K562 (cell line): Measurements from ENCODE around the gene SYNPR. TPM values are rescaled to one million over a fixed set of nuclear protein-coding genes. Genes with fewer than 3 reads are reported as not detected.

Experiments used
- HDAC6 ChIP-seq: IDR thresholded peaks from 2 replicates; pipeline ENCODE4 v1.6.1; 2012; ENCODE audit warnings: low read depth, mild to moderate bottlenecking, control low read depth, inconsistent platforms, low read length, moderate library complexity
- JUND ChIP-seq, 2 experiments: IDR thresholded peaks; 2 replicates in 1 of 2; 3 replicates in 1 of 2; pipeline ENCODE4 v1.6.1; 2011; ENCODE audit warnings: borderline replicate concordance in 2 of 2, low read depth in 2 of 2, low read length in 2 of 2, improper control_type of control experiment in 1 of 2, missing biosample characterization in 1 of 2, missing genetic modification characterization in 1 of 2, missing genetic modification reagents in 1 of 2
- PML ChIP-seq: IDR thresholded peaks from 2 replicates; pipeline ENCODE4 v1.6.1; 2012; ENCODE audit warnings: low read length, inconsistent platforms
- SRSF3 ChIP-seq: fragments of 200-400 bp; formaldehyde crosslinking; IDR thresholded peaks from 2 replicates; pipeline ENCODE4 v1.6.1; 2016; ENCODE audit warnings: mild to moderate bottlenecking, low read length, moderate library complexity; ENCODE audit not compliant: insufficient read depth
- TCFL5 ChIP-seq: fragments of 250-450 bp; sonication (Bioruptor Pico); conservative IDR thresholded peaks from 2 replicates; pipeline ENCODE4 v1.6.1; 2021; ENCODE audit warnings: mild to moderate bottlenecking, moderate library complexity, matching md5 sums
- TEAD1 ChIP-seq, 2 experiments: fragments of 450-650 bp in 1 of 2; sonication (generic) in 1 of 2; formaldehyde crosslinking; IDR thresholded peaks; 2 replicates each; pipeline versions ENCODE4 v1.4.0 to v1.8.0; 2020 to 2022; ENCODE audit warnings: mild to moderate bottlenecking in 2 of 2, missing genetic modification reagents in 1 of 2
- ZHX1 ChIP-seq: fragments of 150-350 bp; conservative IDR thresholded peaks from 2 replicates; pipeline ENCODE4 v1.6.1; 2014; ENCODE audit warnings: low read length
- ZNF146 ChIP-seq: IDR thresholded peaks from one replicate; pipeline ENCODE4 v1.6.1; 2018; ENCODE audit warnings: missing compliant biosample characterization; ENCODE audit not compliant: unreplicated experiment
- polyA plus RNA-seq, 8 experiments: library from polyadenylated mRNA; depleted of rRNA in 4 of 8; stranded (reverse) in 5 of 8; unstranded in 3 of 8; fragments of >200 nt; fragmentation: Nextera tagmentation in 2 of 8; fragmentation: Illumina TruSeq in 1 of 8; extraction: Ambion mirVana in 2 of 8; extraction: Trizol in 1 of 8; gene quantifications; 2 replicates each; pipeline versions ENCODE4 v1.2.1 to v1.2.3, GENCODE V29; 2011 to 2014; ENCODE audit warnings: inconsistent platforms in 1 of 8, missing spikeins in 1 of 8
- total RNA-seq, 7 experiments: library from RNA; depleted of rRNA in 6 of 7; stranded (reverse); fragments of >200 nt in 6 of 7; fragmentation: Illumina TruSeq in 2 of 7; extraction: Trizol in 2 of 7; gene quantifications; 2 replicates each; pipeline versions ENCODE4 v1.2.1 to v1.2.3, GENCODE V29; 2011 to 2021; ENCODE audit warnings: low replicate concordance in 1 of 7
- TF ChIP-seq, protein P1 (sequence below), 2 experiments: fragments of 450-650 bp; IDR thresholded peaks; 2 replicates each; pipeline ENCODE4 v1.6.1; 2016; ENCODE audit warnings: mild to moderate bottlenecking in 2 of 2, borderline replicate concordance in 1 of 2, low read depth in 1 of 2, moderate library complexity in 1 of 2
- TF ChIP-seq, protein P2 (sequence below): fragments of 250-450 bp; sonication (Bioruptor Pico); IDR thresholded peaks from 2 replicates; pipeline ENCODE4 v1.8.0; 2022; ENCODE audit warnings: inconsistent platforms

Gene SYNPR
- total and polyA plus RNA-seq, 9 of the 15 experiments (the other 6 are each of a cell fraction or from before 2014, with no cell fraction given) = not detected

- TF ChIP-seq, protein P1, sequence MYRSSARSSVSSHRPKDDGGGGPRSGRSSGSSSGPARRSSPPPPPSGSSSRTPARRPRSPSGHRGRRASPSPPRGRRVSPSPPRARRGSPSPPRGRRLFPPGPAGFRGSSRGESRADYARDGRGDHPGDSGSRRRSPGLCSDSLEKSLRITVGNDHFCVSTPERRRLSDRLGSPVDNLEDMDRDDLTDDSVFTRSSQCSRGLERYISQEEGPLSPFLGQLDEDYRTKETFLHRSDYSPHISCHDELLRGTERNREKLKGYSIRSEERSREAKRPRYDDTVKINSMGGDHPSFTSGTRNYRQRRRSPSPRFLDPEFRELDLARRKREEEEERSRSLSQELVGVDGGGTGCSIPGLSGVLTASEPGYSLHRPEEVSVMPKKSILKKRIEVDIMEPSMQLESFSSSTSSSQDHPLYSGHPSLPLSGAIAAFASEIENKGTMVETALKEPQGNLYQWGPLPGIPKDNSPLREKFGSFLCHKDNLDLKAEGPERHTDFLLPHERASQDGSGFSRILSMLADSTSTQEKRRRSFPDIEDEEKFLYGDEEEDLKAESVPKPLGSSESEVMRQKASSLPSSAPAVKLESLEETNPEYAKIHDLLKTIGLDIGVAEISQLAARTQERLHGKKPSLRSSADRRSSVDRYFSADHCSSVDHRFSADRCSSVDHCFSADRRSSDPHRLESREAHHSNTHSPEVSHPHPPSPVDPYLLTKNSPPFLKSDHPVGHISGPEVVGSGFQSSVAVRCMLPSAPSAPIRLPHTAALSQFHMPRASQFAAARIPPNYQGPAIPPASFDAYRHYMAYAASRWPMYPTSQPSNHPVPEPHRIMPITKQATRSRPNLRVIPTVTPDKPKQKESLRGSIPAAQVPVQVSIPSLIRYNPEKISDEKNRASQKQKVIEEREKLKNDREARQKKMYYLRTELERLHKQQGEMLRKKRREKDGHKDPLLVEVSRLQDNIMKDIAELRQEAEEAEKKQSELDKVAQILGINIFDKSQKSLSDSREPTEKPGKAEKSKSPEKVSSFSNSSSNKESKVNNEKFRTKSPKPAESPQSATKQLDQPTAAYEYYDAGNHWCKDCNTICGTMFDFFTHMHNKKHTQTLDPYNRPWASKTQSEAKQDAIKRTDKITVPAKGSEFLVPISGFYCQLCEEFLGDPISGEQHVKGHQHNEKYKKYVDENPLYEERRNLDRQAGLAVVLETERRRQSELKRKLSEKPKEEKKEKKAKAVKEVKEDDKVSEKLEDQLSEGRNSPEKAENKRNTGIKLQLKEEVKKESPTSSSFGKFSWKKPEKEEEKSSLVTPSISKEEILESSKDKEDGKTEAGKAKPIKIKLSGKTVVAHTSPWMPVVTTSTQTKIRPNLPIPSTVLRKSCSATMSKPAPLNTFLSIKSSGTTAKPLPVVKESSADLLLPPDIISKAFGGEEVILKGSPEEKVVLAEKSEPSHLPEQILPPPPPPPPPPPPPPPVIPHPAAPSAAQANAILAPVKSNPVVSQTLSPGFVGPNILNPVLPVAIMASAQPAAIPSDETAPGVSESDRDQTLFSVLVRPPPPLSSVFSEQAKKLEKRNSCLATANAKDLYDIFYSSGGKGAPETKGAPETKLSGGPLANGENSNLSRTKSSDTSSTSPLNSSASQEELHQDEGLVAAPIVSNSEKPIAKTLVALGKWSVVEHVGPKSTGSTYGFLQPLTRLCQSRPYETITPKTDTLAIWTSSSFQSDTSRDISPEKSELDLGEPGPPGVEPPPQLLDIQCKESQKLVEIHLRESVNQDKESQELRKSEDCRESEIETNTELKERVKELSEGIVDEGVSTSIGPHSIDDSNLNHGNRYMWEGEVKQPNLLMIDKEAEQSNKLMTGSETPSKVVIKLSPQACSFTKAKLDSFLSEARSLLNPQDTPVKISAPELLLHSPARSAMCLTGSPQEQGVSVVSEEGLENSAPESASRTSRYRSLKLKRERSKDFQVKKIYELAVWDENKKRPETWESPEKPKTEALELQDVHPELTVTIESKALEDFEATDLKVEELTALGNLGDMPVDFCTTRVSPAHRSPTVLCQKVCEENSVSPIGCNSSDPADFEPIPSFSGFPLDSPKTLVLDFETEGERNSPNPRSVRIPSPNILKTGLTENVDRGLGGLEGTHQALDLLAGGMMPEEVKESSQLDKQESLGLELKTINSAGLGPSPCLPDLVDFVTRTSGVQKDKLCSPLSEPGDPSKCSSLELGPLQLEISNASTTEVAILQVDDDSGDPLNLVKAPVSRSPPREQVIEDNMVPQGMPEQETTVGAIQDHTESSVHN (IDR thresholded peaks at IDR 0.05; ENCODE audit: borderline replicate concordance in 1 of 2, low read depth in 1 of 2) = no peak
- TF ChIP-seq TEAD1 (CRISPR knock-in tag; IDR thresholded peaks at IDR 0.05) = no peak
- TF ChIP-seq HDAC6 = no peak
- no peak for TF ChIP-seq ZHX1
- no peak for TF ChIP-seq TCFL5 (CRISPR knock-in tag)
- TF ChIP-seq SRSF3 = no peak
- no peak for TF ChIP-seq ZNF146 (CRISPR knock-in tag)
- no peak for TF ChIP-seq JUND (IDR thresholded peaks at IDR 0.05; ENCODE audit: borderline replicate concordance, low read depth, low read length)
- no peak for TF ChIP-seq JUND (tag; IDR thresholded peaks at IDR 0.05; ENCODE audit: borderline replicate concordance, low read depth, low read length)
- TF ChIP-seq PML = no peak
- TF ChIP-seq, protein P2, sequence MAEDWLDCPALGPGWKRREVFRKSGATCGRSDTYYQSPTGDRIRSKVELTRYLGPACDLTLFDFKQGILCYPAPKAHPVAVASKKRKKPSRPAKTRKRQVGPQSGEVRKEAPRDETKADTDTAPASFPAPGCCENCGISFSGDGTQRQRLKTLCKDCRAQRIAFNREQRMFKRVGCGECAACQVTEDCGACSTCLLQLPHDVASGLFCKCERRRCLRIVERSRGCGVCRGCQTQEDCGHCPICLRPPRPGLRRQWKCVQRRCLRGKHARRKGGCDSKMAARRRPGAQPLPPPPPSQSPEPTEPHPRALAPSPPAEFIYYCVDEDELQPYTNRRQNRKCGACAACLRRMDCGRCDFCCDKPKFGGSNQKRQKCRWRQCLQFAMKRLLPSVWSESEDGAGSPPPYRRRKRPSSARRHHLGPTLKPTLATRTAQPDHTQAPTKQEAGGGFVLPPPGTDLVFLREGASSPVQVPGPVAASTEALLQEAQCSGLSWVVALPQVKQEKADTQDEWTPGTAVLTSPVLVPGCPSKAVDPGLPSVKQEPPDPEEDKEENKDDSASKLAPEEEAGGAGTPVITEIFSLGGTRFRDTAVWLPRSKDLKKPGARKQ (CRISPR knock-in tag) = no peak
These were observed 216.5 kb downstream of the SYNPR start (continued) for GRCh38 chr3:63494646-63495045.
